Mesendoderm (in vitro differentiated cells): ENCODE measurements around the gene ADRA2B.
A peak's percentile ranks its signal among the peaks of the same experiment; 100 is the strongest.

ENCODE experiments used
- DNase-seq: peaks from one replicate; pipeline ENCODE4 v3.0.0; 2013
- H2AK5ac ChIP-seq: 2 replicates; pipeline ENCODE4 v1.6.1; 2013; ENCODE audit warnings: low read length, inconsistent platforms
- H2BK120ac ChIP-seq: 2 replicates; pipeline ENCODE4 v1.6.1; 2013; ENCODE audit warnings: low read depth, mild to moderate bottlenecking, low read length, moderate library complexity, mixed read lengths
- H2BK15ac ChIP-seq: replicated peaks from 2 replicates; pipeline ENCODE4 v1.6.1; 2013; ENCODE audit warnings: low read depth, mild to moderate bottlenecking, moderate library complexity
- H2BK5ac ChIP-seq: 2 replicates; pipeline ENCODE4 v1.6.1; 2013; ENCODE audit warnings: low read length, inconsistent platforms
- H3K18ac ChIP-seq: 2 replicates; pipeline ENCODE4 v1.6.1; 2013; ENCODE audit warnings: mild to moderate bottlenecking, low read length, mixed read lengths
- H3K23ac ChIP-seq: one replicate; pipeline ENCODE4 v1.6.1; 2013; ENCODE audit warnings: low read length
- H3K27ac ChIP-seq: 2 replicates; pipeline ENCODE4 v1.5.1; 2013; ENCODE audit warnings: low read depth, mild to moderate bottlenecking, inconsistent platforms, low read length, moderate library complexity
- H3K27me3 ChIP-seq: 2 replicates; pipeline ENCODE4 v1.6.1; 2013; ENCODE audit warnings: low read length, control low read depth, mild to moderate bottlenecking, inconsistent platforms; ENCODE audit not compliant: insufficient read depth, poor library complexity
- H3K36me3 ChIP-seq: 2 replicates; pipeline ENCODE4 v1.6.1; 2013; ENCODE audit warnings: low read length, inconsistent platforms; ENCODE audit not compliant: control insufficient read depth, insufficient read depth
- H3K4ac ChIP-seq: one replicate; pipeline ENCODE4 v1.6.1; 2013; ENCODE audit warnings: low read depth, mild to moderate bottlenecking, low read length, moderate library complexity
- H3K4me1 ChIP-seq: 2 replicates; pipeline ENCODE4 v1.6.1; 2013; ENCODE audit warnings: low read depth, low read length, inconsistent platforms; ENCODE audit not compliant: control insufficient read depth
- H3K4me2 ChIP-seq: 2 replicates; pipeline ENCODE4 v1.6.1; 2013; ENCODE audit warnings: low read length
- H3K4me3 ChIP-seq: 2 replicates; pipeline ENCODE4 v1.5.1; 2013; ENCODE audit warnings: mild to moderate bottlenecking, low read length
- H3K56ac ChIP-seq: one replicate; pipeline ENCODE4 v1.6.1; 2013; ENCODE audit warnings: low read length
- H3K79me1 ChIP-seq: 2 replicates; pipeline ENCODE4 v1.6.1; 2013; ENCODE audit warnings: low read length, inconsistent platforms
- H3K79me2 ChIP-seq: 2 replicates; pipeline ENCODE4 v1.6.1; 2013; ENCODE audit warnings: mild to moderate bottlenecking, low read length; ENCODE audit not compliant: control insufficient read depth, insufficient read depth
- H3K9ac ChIP-seq: 2 replicates; pipeline ENCODE4 v1.6.1; 2013; ENCODE audit warnings: low read length, inconsistent platforms
- H4K5ac ChIP-seq: one replicate; pipeline ENCODE4 v1.6.1; 2013; ENCODE audit warnings: low read length
- H4K8ac ChIP-seq: one replicate; pipeline ENCODE4 v1.6.1; 2013; ENCODE audit warnings: low read depth, mild to moderate bottlenecking, control low read depth, low read length, moderate library complexity
- WGBS: extraction: QIAGEN DNeasy Blood & Tissue Kit; methylation state at CpG from one replicate; pipeline ENCODE4 v1.1.7; 2013; ENCODE audit warnings: low lambda C conversion rate, missing lambda C conversion rate; ENCODE audit not compliant: insufficient coverage; ENCODE audit errors: extremely low coverage; 5-methylcytosine and 5-hydroxymethylcytosine counted together

The ADRA2B gene

GRCh38 chr2:96117701-96118588 is 1.6 kb upstream of the ADRA2B start:
- Histone ChIP-seq H3K23ac (no peak overlapping the region), H3K79me1 (no peaks in the 10 kb centered on the region), H3K4ac (no peak overlapping the region), H4K5ac (no peak overlapping the region), H3K27me3 (no peaks in the 10 kb centered on the region), H2BK15ac (no peak overlapping the region), H3K27ac (no peak overlapping the region), H3K9ac (no peak overlapping the region), H2AK5ac (no peak overlapping the region), H3K4me3 (no peak overlapping the region), H3K79me2 (no peaks in the 10 kb centered on the region), H3K4me1 (no peaks in the 10 kb centered on the region), H4K8ac (no peak overlapping the region), H3K56ac (no peak overlapping the region), H2BK5ac (no peak overlapping the region), H3K4me2 (no peak overlapping the region), H3K18ac (no peak overlapping the region), H3K36me3 (no peaks in the 10 kb centered on the region), H2BK120ac (no peak overlapping the region)
- WGBS = no CpG with 5 or more reads among the region's 17 CpGs
- no peak for DNase-seq

GRCh38 chr2:96116879-96117533 is 635 bp upstream of the ADRA2B start:
- Histone ChIP-seq H2BK15ac (no peak overlapping the region), H2AK5ac (no peak overlapping the region), H3K79me2 (no peaks in the 10 kb centered on the region), H3K4me1 (no peaks in the 10 kb centered on the region), H2BK5ac (no peak overlapping the region), H3K4me2 (peak overlapping the region; percentile 73), H3K27ac (no peak overlapping the region), H3K56ac (peak overlapping the region; percentile 85), H3K23ac (no peak overlapping the region), H2BK120ac (no peak overlapping the region), H3K4ac (no peak overlapping the region), H3K36me3 (no peaks in the 10 kb centered on the region), H4K5ac (no peak overlapping the region), H3K18ac (no peak overlapping the region), H3K9ac (peak overlapping the region; percentile 65), H3K79me1 (no peaks in the 10 kb centered on the region), H4K8ac (no peak overlapping the region), H3K4me3 (peak overlapping the region; percentile 26), H3K27me3 (no peaks in the 10 kb centered on the region)
- DNase-seq = peak; percentile 57
- no CpG with 5 or more reads among the region's 62 CpGs for WGBS

GRCh38 chr2:96115631-96116423 is 544 bp downstream of the ADRA2B start:
- no peak overlapping the region for H3K4me3 ChIP-seq

GRCh38 chr2:96114903-96115581 is 1.3 kb downstream of the ADRA2B start:
- no peak overlapping the region for H2AK5ac ChIP-seq
- no peaks in the 10 kb centered on the region for H3K36me3 ChIP-seq
- no peak overlapping the region for H3K9ac ChIP-seq
- no peak overlapping the region for H2BK15ac ChIP-seq
- no peak overlapping the region for H3K23ac ChIP-seq
- no peaks in the 10 kb centered on the region for H3K27me3 ChIP-seq
- no peak overlapping the region for H3K27ac ChIP-seq
- H3K18ac ChIP-seq = no peak overlapping the region
- H4K8ac ChIP-seq = no peak overlapping the region
- H4K5ac ChIP-seq = no peak overlapping the region
- no peaks in the 10 kb centered on the region for H3K4me1 ChIP-seq
- H3K4ac ChIP-seq = no peak overlapping the region
- H3K79me1 ChIP-seq = no peaks in the 10 kb centered on the region
- DNase-seq = no peak
- H2BK120ac ChIP-seq = no peak overlapping the region
- no peak overlapping the region for H3K4me3 ChIP-seq
- no peaks in the 10 kb centered on the region for H3K79me2 ChIP-seq
- no peak overlapping the region for H3K56ac ChIP-seq
- H3K4me2 ChIP-seq = no peak overlapping the region
- WGBS = no CpG with 5 or more reads among the region's 24 CpGs
- no peak overlapping the region for H2BK5ac ChIP-seq

More at GRCh38 chr2:96115631-96116423, 544 bp downstream of the ADRA2B start:
- H2BK120ac ChIP-seq = no peak overlapping the region
- H2BK5ac ChIP-seq = no peak overlapping the region
- H3K18ac ChIP-seq = no peak overlapping the region
- peak overlapping the region; percentile 53 for H3K9ac ChIP-seq
- no peak overlapping the region for H2AK5ac ChIP-seq
- no peaks in the 10 kb centered on the region for H3K36me3 ChIP-seq
- H3K79me1 ChIP-seq = no peaks in the 10 kb centered on the region
- WGBS = no CpG with 5 or more reads among the region's 77 CpGs
- no peak overlapping the region for H4K8ac ChIP-seq
- H3K79me2 ChIP-seq = no peaks in the 10 kb centered on the region
- no peak overlapping the region for H3K27ac ChIP-seq
- no peak overlapping the region for H3K4ac ChIP-seq
- H3K23ac ChIP-seq = peak overlapping the region; percentile 80
- no peak overlapping the region for H4K5ac ChIP-seq
- H3K4me1 ChIP-seq = no peaks in the 10 kb centered on the region
- DNase-seq = no peak
- no peak overlapping the region for H2BK15ac ChIP-seq
- peak overlapping the region; percentile 69 for H3K56ac ChIP-seq
- H3K27me3 ChIP-seq = no peaks in the 10 kb centered on the region
- peak overlapping the region; percentile 71 for H3K4me2 ChIP-seq

GRCh38 chr2:96114546-96114902 is 1.8 kb downstream of the ADRA2B start:
- H3K79me1 ChIP-seq = no peaks in the 10 kb centered on the region
- H2BK120ac ChIP-seq = no peak overlapping the region
- H2BK15ac ChIP-seq = no peak overlapping the region
- no peak overlapping the region for H3K4me3 ChIP-seq
- WGBS = no CpG with 5 or more reads among the region's 13 CpGs
- H3K23ac ChIP-seq = no peak overlapping the region
- H4K8ac ChIP-seq = no peak overlapping the region
- H3K9ac ChIP-seq = no peak overlapping the region
- H4K5ac ChIP-seq = no peak overlapping the region
- no peak overlapping the region for H3K4ac ChIP-seq
- no peaks in the 10 kb centered on the region for H3K36me3 ChIP-seq
- no peak for DNase-seq
- H3K4me1 ChIP-seq = no peaks in the 10 kb centered on the region
- no peak overlapping the region for H3K4me2 ChIP-seq
- H3K56ac ChIP-seq = no peak overlapping the region
- H3K27me3 ChIP-seq = no peaks in the 10 kb centered on the region
- H2AK5ac ChIP-seq = no peak overlapping the region
- no peak overlapping the region for H3K27ac ChIP-seq
- no peak overlapping the region for H3K18ac ChIP-seq
- no peaks in the 10 kb centered on the region for H3K79me2 ChIP-seq
- no peak overlapping the region for H2BK5ac ChIP-seq
